GM18870 (cell line): ENCODE results near the gene PANK2.

ENCODE experiments used
- ATAC-seq: cut with Tn5 transposase; IDR thresholded peaks from one replicate; pipeline ENCODE4 v1.9.1; 2021; ENCODE audit warnings: moderate library complexity; ENCODE audit not compliant: unreplicated experiment

PANK2 gene

GRCh38 chr20:3900187-3900604 lies 11.0 kb downstream of the PANK2 start:
- no peak for ATAC-seq

- ATAC-seq, result no peak
These were observed 12.0 kb downstream of the PANK2 start for GRCh38 chr20:3901028-3901705.

GRCh38 chr20:3901706-3902440 lies 12.7 kb downstream of the PANK2 start:
- no peak for ATAC-seq

- no peak for ATAC-seq
These were observed 13.3 kb downstream of the PANK2 start for GRCh38 chr20:3902446-3902845.

- ATAC-seq, result no peak
These were observed 15.0 kb downstream of the PANK2 start for GRCh38 chr20:3904224-3904623.

GRCh38 chr20:3904857-3905256 lies 15.7 kb downstream of the PANK2 start:
- ATAC-seq, result no peak

GRCh38 chr20:3906744-3907721 lies 17.8 kb downstream of the PANK2 start:
- ATAC-seq, result peak; percentile 77

- no peak for ATAC-seq
These were observed 19.5 kb downstream of the PANK2 start for GRCh38 chr20:3908667-3909066.

GRCh38 chr20:3909952-3910366 lies 20.8 kb downstream of the PANK2 start:
- no peak for ATAC-seq

GRCh38 chr20:3910853-3911252 lies 21.7 kb downstream of the PANK2 start:
- no peak for ATAC-seq

- no peak for ATAC-seq
These were observed 22.8 kb downstream of the PANK2 start for GRCh38 chr20:3911956-3912355.

GRCh38 chr20:3914446-3914845 lies 25.3 kb downstream of the PANK2 start:
- no peak for ATAC-seq

- ATAC-seq, result no peak
These were observed 26.5 kb downstream of the PANK2 start for GRCh38 chr20:3915691-3916090.

- ATAC-seq, result no peak
These were observed 27.2 kb downstream of the PANK2 start for GRCh38 chr20:3916364-3916763.

- no peak for ATAC-seq
These were observed 30.2 kb downstream of the PANK2 start for GRCh38 chr20:3919352-3919751.

GRCh38 chr20:3922223-3922982 lies 33.2 kb downstream of the PANK2 start:
- no peak for ATAC-seq

GRCh38 chr20:3922983-3923339 lies 33.8 kb downstream of the PANK2 start:
- no peak for ATAC-seq

- ATAC-seq, result no peak
These were observed 34.6 kb downstream of the PANK2 start for GRCh38 chr20:3923818-3924217.

GRCh38 chr20:3924304-3925112 lies 35.3 kb downstream of the PANK2 start:
- ATAC-seq, result no peak
